ENCODE data around the gene PFDN6.
A peak's percentile ranks its signal among the peaks of the same experiment; 100 is the strongest.

Gene PFDN6

DNA sequence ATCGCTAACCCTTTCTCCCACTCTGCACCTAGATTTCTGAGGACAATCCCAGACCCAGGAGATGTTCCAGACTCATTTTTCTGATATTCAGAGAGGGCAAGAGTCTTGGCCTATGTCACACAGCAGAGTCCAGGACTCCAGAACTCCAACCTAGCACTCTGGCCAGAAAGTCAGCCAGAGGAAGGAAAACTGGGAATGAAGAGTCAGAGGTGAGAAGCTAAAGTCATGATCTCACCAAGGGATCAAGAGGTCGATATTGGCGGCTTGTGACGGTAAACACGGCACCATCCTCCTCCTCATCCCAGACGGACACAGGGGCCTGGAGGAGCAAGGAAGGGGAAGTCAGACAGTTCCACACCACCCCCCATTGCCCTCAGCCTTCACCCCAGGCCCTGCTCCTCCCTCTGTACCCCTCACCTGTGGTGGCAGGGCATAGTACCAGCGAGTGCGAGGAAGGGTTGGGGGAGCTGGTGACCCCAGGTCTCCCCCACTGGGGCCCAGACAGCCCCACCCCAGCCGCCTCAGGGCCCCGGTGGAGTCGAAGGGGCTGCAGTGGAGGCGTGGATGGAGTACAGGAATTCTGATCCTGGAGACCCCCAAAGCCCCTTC, 7.5 kb downstream of the PFDN6 start:
- no peak for DNase-seq

DNA sequence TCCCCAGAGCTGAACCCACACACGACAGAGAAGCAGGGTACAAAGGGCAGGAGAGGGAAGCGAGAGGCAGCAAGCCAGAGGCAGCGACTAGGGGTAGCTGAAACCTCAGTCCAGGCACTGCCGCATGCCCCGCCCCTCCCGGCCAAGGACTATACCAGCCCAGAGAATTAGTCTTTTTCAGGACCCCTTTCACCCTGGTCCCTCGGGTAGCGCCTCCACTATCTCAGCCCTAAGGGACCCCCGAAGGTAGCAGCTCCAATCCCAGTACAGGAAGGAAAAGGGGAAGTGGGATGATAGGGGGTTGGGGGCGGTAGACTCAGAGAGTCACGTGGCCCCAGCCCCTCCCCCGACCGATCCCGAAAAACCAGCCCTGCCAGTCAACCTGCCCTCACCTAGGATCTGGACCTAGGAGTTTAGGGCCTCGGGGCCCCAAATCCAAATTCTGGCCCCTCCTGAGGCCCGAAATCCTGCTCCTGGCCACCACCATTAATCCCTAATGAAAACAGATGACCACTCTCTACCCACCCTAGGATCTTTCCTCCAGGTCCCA, 8.1 kb downstream of the PFDN6 start:
- peak; percentile 49 for DNase-seq

DNA sequence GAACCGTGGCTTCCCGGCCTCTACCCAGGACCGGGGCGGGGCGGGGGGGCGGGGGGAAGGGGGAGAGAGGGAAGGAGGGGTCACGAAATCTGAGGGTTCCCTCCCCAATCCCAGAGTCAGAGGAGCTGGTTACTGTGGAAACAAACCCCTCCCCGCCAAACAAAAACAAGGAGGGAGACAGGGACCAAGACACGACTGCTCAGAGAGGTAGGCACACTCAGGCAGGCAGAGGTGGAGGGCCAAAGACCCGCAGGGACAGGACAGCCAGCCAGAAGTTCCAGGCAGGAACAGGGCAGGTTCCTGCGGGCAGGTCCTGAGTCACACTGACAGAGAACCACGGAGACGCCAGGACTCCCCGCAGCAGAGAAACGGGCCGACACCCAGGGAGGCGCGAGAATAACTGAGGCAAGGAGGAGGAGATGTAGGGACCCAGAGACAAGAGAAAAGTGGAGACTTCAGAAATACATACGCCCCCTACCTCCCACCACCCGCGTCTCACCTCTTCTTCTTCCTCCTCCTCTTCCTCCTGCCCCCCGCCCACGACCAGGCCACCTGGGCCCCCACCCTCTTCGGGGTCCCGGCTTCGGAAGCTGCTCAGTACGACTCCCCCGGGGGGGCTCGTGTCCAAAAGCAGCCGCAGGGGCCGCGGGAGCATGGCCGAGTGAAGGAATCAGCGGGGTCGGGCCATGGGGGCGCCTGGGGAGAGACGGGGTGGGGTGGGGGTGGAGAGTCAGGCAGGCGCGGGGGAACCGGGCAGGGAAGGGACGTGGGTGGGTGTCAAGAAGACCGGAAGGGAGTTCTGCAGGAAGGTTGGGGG, 8.8 kb downstream of the PFDN6 start:
- DNase-seq = peak; percentile 58

- peak; percentile 58 for DNase-seq
Observed at GRCh38 chr6:33298773-33299236, 9.4 kb downstream of the PFDN6 start, which contains the start of gene RGL2. RGL2 (minus strand) TSS chr6:33298942; CDS start chr6:33298610, 332 bp downstream.

DNA sequence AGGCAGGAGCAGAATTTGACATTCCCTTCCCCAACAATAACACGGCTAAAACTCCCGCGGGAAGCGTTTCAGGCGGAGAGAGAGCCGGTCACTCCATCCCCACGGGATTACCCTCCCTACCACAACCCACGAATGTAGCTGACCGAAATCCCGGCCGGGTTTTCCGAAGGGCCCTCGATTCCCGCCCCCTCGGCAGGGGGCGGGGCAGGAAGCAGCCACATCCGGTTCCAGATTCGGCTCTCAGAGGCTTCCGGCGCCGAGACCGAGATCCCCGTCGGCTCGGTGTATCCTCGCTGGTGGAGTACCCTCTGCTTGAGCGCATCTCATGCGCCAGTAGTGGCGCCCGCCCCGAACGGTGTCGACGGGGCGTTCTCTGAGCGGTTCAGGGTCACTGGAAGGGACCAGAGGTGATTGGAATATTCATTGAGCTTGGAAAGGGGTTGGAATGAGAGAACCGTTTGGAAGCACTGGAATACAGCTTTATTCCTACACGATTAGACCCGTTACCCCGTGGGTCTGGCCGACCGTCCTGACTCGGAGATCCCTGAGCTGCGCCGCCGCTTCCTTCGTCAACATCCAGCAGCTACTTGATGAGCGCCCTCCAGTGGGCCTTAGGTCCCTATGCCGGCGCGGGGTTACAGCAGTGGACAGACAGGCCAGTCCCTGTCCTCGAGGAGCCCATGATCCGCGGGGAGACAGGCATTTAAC, 10.0 kb downstream of the PFDN6 start:
- peak; percentile 95 for DNase-seq

GRCh38 chr6:33301877-33302276, 12.5 kb downstream of the PFDN6 start:
- DNase-seq = no peak

DNA sequence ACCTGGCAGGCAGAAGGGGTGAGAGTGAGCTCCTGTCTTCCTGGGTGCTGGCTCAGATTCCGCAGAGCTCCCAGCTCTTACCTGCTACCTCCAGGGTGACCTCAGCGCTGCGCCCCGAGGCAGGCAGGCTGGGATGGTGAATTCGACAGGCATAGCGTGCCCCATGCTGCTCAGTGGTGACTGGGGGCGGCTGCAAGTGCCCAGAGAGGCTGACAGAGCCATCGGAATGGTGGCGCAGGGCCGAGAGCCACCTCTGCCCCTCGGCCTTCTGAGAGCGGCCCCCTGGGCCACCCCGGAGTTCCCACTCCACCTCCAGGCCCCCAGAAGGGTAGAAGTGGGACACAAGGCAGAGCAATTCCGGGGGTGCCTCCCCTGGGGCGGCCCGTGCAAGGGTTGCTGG, 14.8 kb downstream of the PFDN6 start:
- no peak for DNase-seq

GRCh38 chr6:33305052-33305451, 15.7 kb downstream of the PFDN6 start:
- no peak for DNase-seq

- DNase-seq = no peak
Observed at GRCh38 chr6:33306356-33306755, 17.0 kb downstream of the PFDN6 start.

- DNase-seq = peak; percentile 86
Observed at GRCh38 chr6:33312361-33313104, 23.1 kb downstream of the PFDN6 start.

DNA sequence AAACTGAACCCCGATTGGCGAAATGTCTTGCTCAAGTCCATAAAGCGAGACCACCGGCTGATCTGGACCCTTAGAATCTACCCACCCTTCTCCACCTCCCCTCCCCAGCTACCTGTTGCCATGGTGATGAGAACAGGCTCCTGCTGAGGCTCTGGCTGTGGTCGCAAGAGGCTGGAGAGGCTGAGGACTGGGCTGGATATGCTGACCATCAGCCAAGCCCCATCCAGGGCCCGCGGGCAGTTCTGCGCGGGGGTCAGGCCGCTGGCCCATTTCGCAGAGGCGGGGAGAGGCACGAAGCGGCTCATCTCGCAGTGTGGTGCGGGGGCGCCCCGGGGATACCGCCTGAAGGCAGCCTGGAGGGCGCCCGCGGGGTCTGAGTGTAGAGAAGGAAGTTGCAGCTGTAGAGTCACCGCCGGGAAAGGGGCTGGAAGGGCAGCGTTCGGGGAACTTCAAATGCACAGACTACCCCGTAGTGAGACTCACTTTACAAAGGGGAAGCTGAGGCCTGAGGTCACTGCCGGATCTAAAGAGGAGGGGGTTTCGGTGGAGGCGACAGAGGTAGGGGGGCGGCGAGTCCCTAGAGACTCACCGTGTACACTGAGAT, 23.8 kb downstream of the PFDN6 start:
- DNase-seq = peak; percentile 73

DNA sequence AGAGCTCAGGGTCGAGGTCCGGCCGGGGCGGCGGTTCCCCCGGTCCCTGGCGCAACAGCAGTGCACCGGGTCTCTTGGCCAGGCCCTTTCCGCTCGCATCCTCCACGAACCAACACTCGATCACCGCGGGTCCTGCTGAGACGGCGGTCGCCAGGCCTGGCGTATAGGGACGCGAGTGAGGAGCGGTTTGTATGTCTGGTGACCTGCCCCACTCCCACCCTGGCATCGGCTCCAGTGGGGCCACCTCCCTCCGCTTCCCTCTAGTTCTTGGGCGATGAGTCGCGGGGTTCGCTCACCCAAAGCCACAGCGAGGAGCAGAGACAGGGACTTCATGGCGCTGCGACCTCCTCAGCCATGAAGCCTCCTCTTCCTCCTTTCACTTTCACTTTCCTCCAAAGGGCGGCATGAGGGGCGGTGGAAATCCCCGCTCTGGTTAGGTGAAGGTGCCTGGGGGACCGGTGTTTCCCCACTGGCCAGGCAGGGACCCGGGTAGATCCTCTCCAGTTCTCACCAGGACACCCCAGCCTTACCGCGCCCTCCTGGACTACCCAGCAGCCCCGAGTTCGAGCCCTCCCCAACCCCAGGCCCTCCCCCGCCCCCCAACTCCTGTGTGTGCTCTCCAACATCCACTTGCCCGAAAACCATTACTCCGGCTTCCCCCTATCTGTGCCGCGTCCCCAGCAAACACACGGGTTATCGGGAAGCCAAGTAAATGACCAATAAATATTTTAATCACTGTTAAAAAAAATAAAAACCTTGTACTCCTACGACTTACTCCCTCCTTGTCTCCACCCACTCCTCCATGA, 24.5 kb downstream of the PFDN6 start, which contains the start of gene TAPBP:
TAPBP (minus strand) TSS at position 370 of the 806 bp plus-strand sequence; CDS start at position 333, 37 bp downstream.
- peak; percentile 73 for DNase-seq

GRCh38 chr6:33314515-33314942, 25.1 kb downstream of the PFDN6 start:
- DNase-seq = peak; percentile 66

DNA sequence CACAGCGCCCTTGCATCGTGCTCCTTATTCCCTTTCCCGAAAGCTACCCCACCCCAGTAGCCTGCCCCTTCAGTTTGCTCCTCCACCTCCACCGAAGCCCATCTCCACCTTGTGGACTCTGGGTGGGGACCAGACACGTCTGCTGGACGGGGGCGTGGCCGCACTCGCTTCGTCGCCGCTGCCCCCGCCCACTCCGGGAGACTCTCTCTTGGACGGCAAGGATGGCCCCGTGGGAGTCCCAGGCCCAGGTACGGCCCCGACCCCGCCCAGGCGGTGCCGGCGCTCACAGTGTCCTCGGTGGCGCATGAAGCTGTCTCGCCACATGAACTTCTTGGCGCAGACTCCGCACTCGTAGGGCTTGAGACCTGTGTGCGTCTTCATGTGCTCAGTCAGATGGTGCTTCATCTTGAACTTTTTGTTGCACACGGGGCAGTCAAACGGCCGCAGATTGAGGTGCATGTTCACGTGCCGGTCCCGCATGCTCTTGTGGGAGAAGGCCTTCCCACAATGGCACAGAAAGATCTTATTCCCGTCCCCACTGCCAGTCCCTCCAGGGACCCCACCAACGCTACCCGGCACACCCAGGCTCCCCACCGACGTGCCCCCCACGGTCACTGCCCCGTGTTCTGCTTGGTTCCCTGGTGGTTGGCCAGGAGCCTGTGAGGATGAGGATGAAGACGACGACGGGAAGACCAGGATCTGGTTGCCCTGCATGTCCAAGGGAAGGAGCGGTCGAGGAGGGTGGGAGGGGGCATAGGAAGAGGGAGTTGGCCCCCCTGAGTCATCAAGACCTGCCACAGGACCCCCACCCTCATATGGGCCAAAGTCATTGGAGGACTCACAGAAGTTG, 25.8 kb downstream of the PFDN6 start:
- DNase-seq = no peak

GRCh38 chr6:33315793-33316602, 26.6 kb downstream of the PFDN6 start:
- no peak for DNase-seq

GRCh38 chr6:33316603-33317418, 27.4 kb downstream of the PFDN6 start:
- no peak for DNase-seq

- peak; percentile 35 for DNase-seq
Observed at GRCh38 chr6:33317419-33317668, 27.9 kb downstream of the PFDN6 start.

DNA sequence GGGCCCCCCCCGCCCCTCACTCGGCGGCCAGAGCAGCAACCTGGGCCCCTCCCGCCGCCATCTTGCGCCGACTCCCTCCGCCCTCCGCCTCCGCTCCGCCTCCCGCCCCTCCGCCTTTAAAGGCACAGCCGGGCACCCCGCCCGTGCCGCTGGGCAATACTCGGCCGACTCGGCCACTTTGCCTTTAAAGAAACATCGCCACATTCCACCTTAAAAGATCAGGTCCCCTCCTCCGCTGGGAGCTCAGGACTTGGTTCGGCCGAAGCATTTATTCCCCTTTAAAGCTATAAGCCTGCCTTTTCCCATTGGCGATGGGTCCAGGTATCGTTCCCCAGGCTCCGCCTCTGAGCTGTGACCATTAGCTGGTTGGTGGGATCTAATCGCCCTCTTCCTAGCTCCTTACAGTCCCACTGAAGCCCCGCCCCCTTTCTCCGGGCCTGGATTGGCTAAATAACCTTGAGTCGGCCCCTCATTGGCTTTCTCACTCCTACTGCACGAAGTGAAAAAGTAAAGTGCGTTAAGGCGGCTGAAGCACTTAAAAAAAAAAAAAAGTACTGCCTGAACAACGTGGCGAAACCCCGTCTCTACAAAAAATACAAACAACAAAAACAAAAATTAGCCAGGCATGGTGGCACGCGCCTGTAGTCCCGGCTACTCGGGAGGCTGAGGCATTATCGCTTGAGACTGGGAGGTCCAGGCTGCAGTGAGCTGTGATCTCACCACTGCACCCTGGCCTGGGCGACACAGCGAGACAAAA, 28.4 kb downstream of the PFDN6 start, which contains the start of gene ZBTB22:
ZBTB22 (minus strand) TSS at position 76 of the 757 bp plus-strand sequence. CDS start 828 bp downstream, outside the sequence.
- peak; percentile 99 for DNase-seq
